Activated effector memory CD4-positive, alpha-beta T cell treated with Interleukin-2 at 50 U/mL for 16 hours (primary cell): ENCODE measurements around the gene RBFOX2.

Experiments used
- DNase-seq: peaks from one replicate; pipeline ENCODE4 v3.0.0-alpha.2; 2020

Gene RBFOX2

DNA sequence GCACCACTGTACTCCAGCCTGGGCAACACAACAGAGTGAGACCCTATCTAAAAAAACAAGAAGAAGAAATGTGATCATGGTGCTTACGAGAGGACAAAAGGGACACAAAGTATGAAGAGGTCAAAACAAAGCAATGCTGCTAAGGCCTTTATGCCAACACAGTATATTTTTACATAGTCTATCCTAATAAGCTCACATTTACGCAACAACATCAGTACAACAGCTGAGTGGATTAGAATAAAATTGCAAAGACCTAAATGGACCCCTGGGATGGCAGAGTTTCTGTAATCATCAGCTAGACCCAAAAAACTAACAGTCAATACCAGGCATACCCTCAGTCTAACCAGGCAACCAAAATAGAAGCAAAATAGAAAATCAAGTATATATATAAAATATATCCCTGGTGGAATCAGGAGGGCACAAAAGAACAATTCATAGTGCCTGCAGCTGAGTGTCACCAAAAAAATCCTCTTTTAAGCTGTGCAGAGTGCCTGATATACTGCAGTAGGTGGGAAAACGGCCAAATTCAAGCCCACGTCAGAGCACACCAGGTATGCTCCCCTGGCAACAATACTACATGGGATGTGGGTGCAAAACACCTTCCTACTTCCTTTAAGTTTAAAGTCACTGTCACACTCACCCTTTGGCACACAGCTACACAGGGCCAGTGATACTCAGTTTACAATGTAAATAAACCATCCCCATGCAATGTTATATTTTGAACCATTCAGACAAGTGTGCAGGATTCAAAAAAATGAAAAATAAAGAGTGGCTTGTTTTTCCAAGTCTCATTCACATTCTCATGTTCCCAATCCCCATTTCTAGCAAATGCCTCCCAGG is 57.8 kb downstream of the RBFOX2 start:
- no peak for DNase-seq

DNA sequence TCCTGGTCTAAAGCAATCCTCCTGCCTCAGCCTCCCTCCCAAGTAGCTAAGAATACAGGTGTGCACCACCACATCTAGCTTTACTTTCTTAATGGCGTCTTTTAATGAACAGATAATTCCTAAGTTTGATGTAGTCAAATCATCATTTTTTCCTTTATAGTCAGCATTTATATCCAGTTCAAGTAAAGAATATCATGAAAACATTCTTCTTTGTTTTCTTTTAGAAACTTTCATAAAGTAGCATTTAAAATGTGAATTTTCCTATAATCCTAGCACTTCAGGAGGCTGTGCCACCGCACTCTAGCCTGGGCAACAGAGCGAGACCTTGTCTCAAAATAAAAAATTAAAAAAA is 61.6 kb downstream of the RBFOX2 start:
- DNase-seq = no peak

DNA sequence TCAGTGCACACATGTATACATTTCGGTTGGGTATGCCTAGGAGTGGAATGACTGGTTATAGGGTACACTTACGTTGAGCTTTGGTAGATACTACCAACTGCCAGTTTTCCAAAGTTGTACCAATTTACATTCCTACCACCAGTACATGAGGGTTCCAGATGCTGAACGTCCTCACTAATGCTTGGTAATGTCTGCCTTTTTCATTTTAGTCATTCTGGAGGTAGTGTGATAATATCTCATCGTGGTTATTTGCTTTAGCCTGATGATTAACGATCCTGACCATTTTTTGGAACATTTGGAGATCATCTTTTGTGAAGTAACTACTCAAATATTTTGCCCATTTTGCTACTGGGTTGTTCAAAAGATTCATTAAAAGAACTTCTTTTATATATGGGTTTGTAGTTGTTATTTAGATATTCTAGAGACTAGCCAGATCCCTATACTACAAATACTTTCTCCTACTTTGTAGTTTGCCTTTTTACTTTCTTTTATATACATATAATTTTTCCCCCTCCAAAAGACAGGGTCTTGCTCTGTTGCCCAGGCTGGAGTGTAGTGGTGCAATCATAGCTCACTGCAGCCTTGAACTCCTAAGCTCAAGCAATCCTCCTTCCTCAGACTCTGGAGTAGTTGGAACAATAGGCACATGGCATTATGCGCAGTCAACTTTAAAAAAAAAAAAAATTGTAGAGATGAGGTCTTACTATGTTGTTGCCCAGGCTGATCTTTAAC is 62.1 kb downstream of the RBFOX2 start:
- DNase-seq = no peak

GRCh38 chr22:35963237-35963810 is 65.3 kb downstream of the RBFOX2 start:
- no peak for DNase-seq

- no peak for DNase-seq
These were observed 66.9 kb downstream of the RBFOX2 start for GRCh38 chr22:35961480-35962295.

- DNase-seq = no peak
These were observed 67.8 kb downstream of the RBFOX2 start for GRCh38 chr22:35960854-35961253.

GRCh38 chr22:35959121-35959800 is 69.4 kb downstream of the RBFOX2 start:
- no peak for DNase-seq

DNA sequence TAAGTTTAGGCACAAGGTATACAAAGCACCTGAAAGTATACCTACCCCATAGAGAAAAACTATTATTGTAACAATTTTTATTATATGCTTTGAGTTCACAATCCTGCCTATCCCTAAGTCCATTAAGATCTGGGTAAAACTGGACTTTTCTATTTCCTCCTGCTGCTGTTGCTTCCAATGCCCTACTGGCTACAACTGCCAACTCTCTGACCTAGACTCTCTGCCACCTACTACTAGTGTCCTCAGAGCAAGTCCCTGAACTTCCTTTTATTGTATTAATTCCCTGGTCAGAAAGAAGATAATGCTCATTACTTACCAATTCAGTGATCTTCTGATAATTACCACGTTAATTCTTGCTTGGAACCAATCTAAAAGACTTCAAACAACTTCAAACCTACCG is 70.3 kb downstream of the RBFOX2 start:
- DNase-seq = no peak

DNA sequence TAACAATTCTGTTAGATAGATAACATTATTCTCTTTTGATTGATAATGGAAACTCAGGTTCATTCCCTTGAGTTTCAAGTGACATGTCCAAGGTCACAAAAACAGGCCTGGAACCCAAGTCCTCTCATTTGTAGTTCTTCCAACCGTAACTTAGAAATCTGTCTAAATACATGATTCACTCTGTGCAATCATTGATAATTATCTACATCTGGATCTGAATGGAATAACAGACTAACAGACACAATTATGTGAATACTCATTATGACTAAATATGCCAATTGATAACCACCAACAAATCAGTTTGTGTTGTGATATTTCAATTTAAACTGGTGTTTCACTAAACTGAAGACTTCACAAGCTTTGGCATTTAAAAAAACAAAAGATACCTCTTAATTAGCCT is 71.0 kb downstream of the RBFOX2 start:
- no peak for DNase-seq

DNA sequence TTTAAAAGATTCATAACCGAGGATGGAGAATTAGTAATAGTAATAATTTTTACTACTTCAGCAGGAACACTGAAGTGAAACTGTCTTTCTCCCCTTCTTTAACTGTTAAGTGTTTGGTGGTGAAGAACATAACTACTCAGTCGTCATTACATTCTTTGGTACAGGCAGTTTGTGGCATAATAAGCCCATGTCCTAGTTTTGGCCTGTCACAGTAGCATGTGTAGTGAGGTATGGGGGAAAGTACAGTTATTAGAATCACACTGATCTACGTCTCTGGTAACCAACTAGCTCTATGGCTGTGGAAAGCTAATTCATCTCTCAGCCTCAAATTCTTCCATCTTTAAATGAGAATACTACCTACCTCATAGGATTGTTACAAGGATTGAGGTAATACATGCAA is 71.8 kb downstream of the RBFOX2 start:
- no peak for DNase-seq

DNA sequence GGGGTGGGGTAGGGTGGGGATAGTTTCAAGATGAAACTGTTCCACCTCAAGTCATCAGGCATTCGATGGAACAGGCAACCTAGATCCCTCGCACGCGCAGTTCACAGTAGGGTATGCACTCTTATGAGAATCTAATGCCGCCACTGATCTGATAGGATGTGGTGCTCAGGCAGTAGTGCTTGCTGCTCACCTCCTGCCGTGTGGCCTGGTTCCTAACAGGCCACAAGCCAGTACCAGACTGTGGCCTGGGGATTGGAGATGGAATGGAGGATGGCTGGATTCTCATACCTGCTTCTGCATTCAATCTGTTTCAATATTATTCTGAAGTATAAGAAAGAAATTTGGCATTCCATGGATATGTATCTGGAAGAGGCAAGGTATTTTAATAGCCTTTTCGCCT is 73.1 kb downstream of the RBFOX2 start:
- DNase-seq = no peak

DNA sequence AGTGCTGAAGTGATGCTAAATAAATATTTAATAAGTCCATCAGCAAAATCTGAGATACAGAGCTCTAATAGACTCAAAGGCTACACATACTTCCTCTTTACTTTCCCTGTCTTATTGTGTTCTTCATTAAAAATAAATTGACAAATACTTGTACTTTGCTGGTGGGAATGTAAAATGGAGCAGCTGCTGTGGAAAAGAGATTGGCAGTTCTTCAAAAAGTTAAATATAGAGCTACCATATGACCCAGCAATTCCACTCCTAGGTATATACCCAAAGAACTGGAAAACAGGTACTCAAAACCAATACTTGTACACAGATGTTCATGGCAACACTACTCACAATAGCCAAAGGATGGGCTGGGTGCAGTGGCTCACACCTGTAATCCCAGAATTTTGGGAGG is 76.0 kb downstream of the RBFOX2 start:
- DNase-seq = no peak

- DNase-seq = no peak
These were observed 78.4 kb downstream of the RBFOX2 start for GRCh38 chr22:35950262-35950661.

DNA sequence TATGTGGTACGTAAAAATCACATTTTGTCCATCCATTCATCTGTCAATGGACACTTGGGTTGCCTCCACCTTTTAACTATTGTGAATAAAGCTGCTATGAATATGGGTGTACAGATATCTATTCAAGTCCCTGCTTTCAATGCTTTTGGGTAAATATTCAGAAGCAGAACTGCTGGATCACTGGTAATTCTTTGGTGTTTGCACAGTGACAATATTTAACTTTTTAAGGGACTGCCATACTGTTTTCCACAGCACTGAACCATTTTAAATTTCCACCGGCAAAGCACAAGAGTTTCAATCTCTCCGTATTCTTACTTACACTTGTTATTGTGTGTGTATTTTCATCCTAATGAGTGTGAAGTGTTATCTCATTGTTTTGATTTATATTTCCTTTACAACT is 79.4 kb downstream of the RBFOX2 start:
- no peak for DNase-seq

DNA sequence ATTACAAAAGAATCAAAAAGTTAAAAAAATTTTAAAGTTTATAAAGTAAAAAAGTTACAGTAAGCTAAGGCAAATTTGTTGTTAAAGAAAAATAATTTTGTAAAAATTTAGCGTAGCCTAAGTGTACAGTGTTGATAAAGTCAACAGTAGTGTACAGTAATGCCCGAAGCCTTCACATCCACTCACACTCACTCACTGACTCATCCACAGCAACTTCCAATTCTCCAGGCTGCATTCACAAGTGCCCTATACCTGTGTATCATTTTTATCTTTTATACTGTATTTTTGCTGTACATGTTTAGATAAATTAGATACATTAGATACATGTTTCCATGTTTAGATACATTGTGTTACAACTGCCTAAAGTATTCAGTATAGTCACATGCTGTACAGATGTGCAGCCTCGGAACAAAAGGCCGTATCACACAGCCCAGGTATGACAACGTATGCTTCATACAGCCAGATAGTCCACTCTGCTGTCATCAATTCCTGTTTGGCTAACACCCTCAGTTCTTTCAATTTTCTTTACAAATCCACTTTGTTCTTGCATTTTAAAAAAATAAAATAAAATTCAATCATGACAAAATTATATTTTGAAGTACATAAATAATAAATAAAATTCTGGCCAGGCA is 80.7 kb downstream of the RBFOX2 start:
- no peak for DNase-seq

DNA sequence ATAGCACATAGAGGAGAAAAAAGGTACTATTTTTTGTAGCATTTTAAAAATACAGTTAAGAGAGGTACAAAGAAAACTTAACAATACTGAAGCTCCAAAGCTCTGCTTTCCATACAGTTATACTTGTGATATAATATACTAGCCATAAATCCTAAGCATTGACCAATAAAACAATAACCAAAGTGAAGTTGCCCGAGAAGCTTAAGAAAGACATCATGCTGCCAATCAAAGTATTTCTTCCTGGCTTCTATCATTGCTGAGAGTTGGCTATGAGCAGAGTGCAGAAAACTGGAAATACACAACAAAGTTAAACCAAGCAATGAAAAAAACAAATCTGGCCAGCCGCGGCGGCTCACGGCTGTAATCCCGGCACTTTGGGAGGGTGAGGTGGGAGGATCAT is 84.2 kb downstream of the RBFOX2 start:
- no peak for DNase-seq

GRCh38 chr22:35940166-35940565 is 88.5 kb downstream of the RBFOX2 start:
- no peak for DNase-seq

GRCh38 chr22:35938226-35938625 is 90.4 kb downstream of the RBFOX2 start:
- no peak for DNase-seq

- no peak for DNase-seq
These were observed 97.7 kb downstream of the RBFOX2 start for GRCh38 chr22:35930933-35931332.

DNA sequence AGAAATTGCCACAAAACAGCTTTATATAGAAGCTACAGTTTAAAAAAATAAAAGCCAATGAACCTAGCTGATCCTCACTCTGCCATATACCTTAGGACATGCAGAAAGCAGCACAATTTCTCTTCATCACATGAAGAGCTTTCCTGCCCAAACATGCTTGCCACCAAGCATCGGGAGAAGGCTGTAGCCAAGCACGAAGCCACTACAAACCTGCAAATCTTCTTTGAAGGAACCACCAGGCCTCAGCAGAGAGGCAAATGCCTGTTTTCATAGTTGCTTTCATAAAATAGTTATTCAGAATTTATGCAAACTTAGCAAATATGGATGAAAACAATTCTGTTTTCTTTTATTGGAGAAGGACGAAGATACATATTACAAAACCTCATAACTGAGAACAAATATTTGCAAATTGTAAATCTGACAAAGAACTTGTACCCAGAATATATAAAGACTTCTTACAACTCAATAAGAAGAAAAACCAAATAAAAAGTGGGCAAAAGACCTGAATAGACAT is 100.3 kb downstream of the RBFOX2 start:
- DNase-seq = no peak

DNA sequence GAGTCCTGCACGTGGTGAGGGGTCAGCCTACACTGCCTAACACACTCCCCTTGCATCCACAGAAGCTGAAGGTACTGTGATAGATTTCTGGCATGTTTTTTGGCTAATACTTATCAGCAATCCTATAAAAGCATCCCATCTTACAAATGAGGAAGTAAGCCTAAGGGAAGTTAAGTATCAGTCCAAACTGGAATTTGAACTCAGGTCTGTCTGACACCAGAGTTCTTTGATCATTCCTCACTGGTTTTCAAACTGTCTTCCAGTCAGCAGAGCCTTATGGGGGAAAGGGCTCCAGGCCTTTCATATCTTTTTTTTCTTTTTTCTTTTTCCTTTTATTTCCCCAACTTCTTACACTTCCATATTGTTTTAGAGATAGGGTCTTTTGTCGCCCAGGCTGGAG is 105.6 kb downstream of the RBFOX2 start:
- no peak for DNase-seq

- DNase-seq = no peak
These were observed 106.8 kb downstream of the RBFOX2 start for GRCh38 chr22:35921777-35922176.
